HEK293 (cell line): ENCODE results near the gene GRN.

Experiments used
- BCL11B ChIP-seq: fragments of 450-650 bp; formaldehyde crosslinking; IDR thresholded peaks from 2 replicates; pipeline ENCODE4 v1.5.1; 2016; ENCODE audit warnings: low read depth, missing biosample characterization, missing genetic modification characterization
- GFI1B ChIP-seq: fragments of 450-650 bp; formaldehyde crosslinking; IDR thresholded peaks from 2 replicates; pipeline ENCODE4 v1.5.1; 2016; ENCODE audit warnings: missing biosample characterization, missing genetic modification characterization
- KLF7 ChIP-seq: fragments of 450-650 bp; formaldehyde crosslinking; IDR thresholded peaks from 2 replicates; pipeline ENCODE4 v1.5.1; 2016; ENCODE audit warnings: missing biosample characterization, missing genetic modification characterization, borderline replicate concordance
- KLF9 ChIP-seq: fragments of 450-650 bp; formaldehyde crosslinking; IDR thresholded peaks from 2 replicates; pipeline ENCODE4 v1.5.1; 2016; ENCODE audit warnings: missing biosample characterization, missing genetic modification characterization, low read depth
- MEIS1 ChIP-seq: sonication (generic); formaldehyde crosslinking; IDR thresholded peaks from 2 replicates; pipeline ENCODE4 v1.8.1; 2022; ENCODE audit warnings: missing genetic modification reagents, mild to moderate bottlenecking, borderline replicate concordance
- PRDM1 ChIP-seq: fragments of 450-650 bp; formaldehyde crosslinking; IDR thresholded peaks from 2 replicates; pipeline ENCODE4; 2016; ENCODE audit warnings: missing biosample characterization, missing genetic modification characterization
- YY2 ChIP-seq: fragments of 450-650 bp; formaldehyde crosslinking; IDR thresholded peaks from 2 replicates; pipeline ENCODE4 v1.5.1; 2016; ENCODE audit warnings: missing biosample characterization, missing genetic modification characterization
- ZNF112 ChIP-seq: fragments of 450-650 bp; formaldehyde crosslinking; IDR thresholded peaks from 2 replicates; pipeline ENCODE4 v1.5.0; 2017; ENCODE audit warnings: missing biosample characterization, missing genetic modification characterization
- ZNF138 ChIP-seq: fragments of 450-650 bp; formaldehyde crosslinking; IDR thresholded peaks from 2 replicates; pipeline ENCODE4 v1.5.1; 2016; ENCODE audit warnings: missing biosample characterization, missing genetic modification characterization, borderline replicate concordance
- ZNF157 ChIP-seq: fragments of 450-650 bp; formaldehyde crosslinking; IDR thresholded peaks from 2 replicates; pipeline ENCODE4 v1.5.1; 2016; ENCODE audit warnings: missing biosample characterization, missing genetic modification characterization
- ZNF211 ChIP-seq: fragments of 450-650 bp; formaldehyde crosslinking; IDR thresholded peaks from 2 replicates; pipeline ENCODE4 v1.5.1; 2016; ENCODE audit warnings: low read depth, missing biosample characterization, missing genetic modification characterization
- ZNF239 ChIP-seq: fragments of 450-650 bp; formaldehyde crosslinking; IDR thresholded peaks from 2 replicates; pipeline ENCODE4 v1.5.1; 2016; ENCODE audit warnings: missing biosample characterization, missing genetic modification characterization
- ZNF248 ChIP-seq: fragments of 450-650 bp; formaldehyde crosslinking; IDR thresholded peaks from 2 replicates; pipeline ENCODE4 v1.5.1; 2017; ENCODE audit warnings: missing biosample characterization, missing genetic modification characterization
- ZNF335 ChIP-seq: fragments of 450-650 bp; formaldehyde crosslinking; conservative IDR thresholded peaks from 2 replicates; pipeline ENCODE4 v1.5.1; 2016; ENCODE audit warnings: missing biosample characterization, missing genetic modification characterization
- ZNF350 ChIP-seq: fragments of 450-650 bp; formaldehyde crosslinking; IDR thresholded peaks from 2 replicates; pipeline ENCODE4 v1.5.0; 2017; ENCODE audit warnings: missing biosample characterization, mild to moderate bottlenecking, missing genetic modification characterization
- ZNF354C ChIP-seq: fragments of 450-650 bp; formaldehyde crosslinking; IDR thresholded peaks from 2 replicates; pipeline ENCODE4 v1.5.1; 2016; ENCODE audit warnings: missing biosample characterization, missing genetic modification characterization, low read depth, borderline replicate concordance
- ZNF37A ChIP-seq: fragments of 450-650 bp; IDR thresholded peaks from 2 replicates; pipeline ENCODE4 v1.5.1; 2018; ENCODE audit warnings: missing biosample characterization, missing genetic modification characterization
- ZNF391 ChIP-seq: fragments of 450-650 bp; formaldehyde crosslinking; IDR thresholded peaks from 2 replicates; pipeline ENCODE4 v1.5.1; 2016; ENCODE audit warnings: low read depth, missing biosample characterization, missing genetic modification characterization, borderline replicate concordance
- ZNF433 ChIP-seq: fragments of 450-650 bp; formaldehyde crosslinking; IDR thresholded peaks from 2 replicates; pipeline ENCODE4 v1.5.1; 2016; ENCODE audit warnings: missing biosample characterization, missing genetic modification characterization, low read depth
- ZNF48 ChIP-seq: fragments of 450-650 bp; formaldehyde crosslinking; IDR thresholded peaks from 2 replicates; pipeline ENCODE4 v1.5.1; 2016; ENCODE audit warnings: missing biosample characterization, missing genetic modification characterization
- ZNF530 ChIP-seq: fragments of 450-650 bp; formaldehyde crosslinking; IDR thresholded peaks from 2 replicates; pipeline ENCODE4 v1.5.1; 2016; ENCODE audit warnings: low read depth, missing biosample characterization, missing genetic modification characterization
- ZNF558 ChIP-seq: fragments of 450-650 bp; formaldehyde crosslinking; IDR thresholded peaks from 2 replicates; pipeline ENCODE4 v1.5.1; 2016; ENCODE audit warnings: missing biosample characterization, missing genetic modification characterization
- ZNF571 ChIP-seq: fragments of 450-650 bp; formaldehyde crosslinking; IDR thresholded peaks from 2 replicates; pipeline ENCODE4 v1.5.0; 2017; ENCODE audit warnings: missing biosample characterization, missing genetic modification characterization
- ZNF658 ChIP-seq: fragments of 450-650 bp; formaldehyde crosslinking; IDR thresholded peaks from 2 replicates; pipeline ENCODE4; 2016; ENCODE audit warnings: missing biosample characterization, missing genetic modification characterization
- TF ChIP-seq, protein P1 (sequence below): fragments of 450-650 bp; formaldehyde crosslinking; IDR thresholded peaks from 2 replicates; pipeline ENCODE4 v1.5.1; 2016; ENCODE audit warnings: missing biosample characterization, missing genetic modification characterization
- TF ChIP-seq, protein P2 (sequence below): sonication (generic); formaldehyde crosslinking; IDR thresholded peaks from 2 replicates; pipeline ENCODE4 v1.8.1; 2022; ENCODE audit warnings: mild to moderate bottlenecking, moderate library complexity, missing genetic modification reagents
- TF ChIP-seq, protein P3 (sequence below): fragments of 450-650 bp; formaldehyde crosslinking; IDR thresholded peaks from 2 replicates; pipeline ENCODE4 v1.5.1; 2017; ENCODE audit warnings: missing biosample characterization, missing genetic modification characterization
- TF ChIP-seq, protein P4 (sequence below): fragments of 450-650 bp; formaldehyde crosslinking; IDR thresholded peaks from 2 replicates; pipeline ENCODE4 v1.5.1; 2016; ENCODE audit warnings: missing biosample characterization, missing genetic modification characterization
- TF ChIP-seq, protein P5 (sequence below): fragments of 450-650 bp; formaldehyde crosslinking; IDR thresholded peaks from 2 replicates; pipeline ENCODE4 v1.5.1; 2016; ENCODE audit warnings: missing biosample characterization, missing genetic modification characterization
- TF ChIP-seq, protein P6 (sequence below): fragments of 450-650 bp; formaldehyde crosslinking; IDR thresholded peaks from 2 replicates; pipeline ENCODE4 v1.5.1; 2017; ENCODE audit warnings: missing biosample characterization, mild to moderate bottlenecking, missing genetic modification characterization, moderate library complexity

GRN gene

DNA sequence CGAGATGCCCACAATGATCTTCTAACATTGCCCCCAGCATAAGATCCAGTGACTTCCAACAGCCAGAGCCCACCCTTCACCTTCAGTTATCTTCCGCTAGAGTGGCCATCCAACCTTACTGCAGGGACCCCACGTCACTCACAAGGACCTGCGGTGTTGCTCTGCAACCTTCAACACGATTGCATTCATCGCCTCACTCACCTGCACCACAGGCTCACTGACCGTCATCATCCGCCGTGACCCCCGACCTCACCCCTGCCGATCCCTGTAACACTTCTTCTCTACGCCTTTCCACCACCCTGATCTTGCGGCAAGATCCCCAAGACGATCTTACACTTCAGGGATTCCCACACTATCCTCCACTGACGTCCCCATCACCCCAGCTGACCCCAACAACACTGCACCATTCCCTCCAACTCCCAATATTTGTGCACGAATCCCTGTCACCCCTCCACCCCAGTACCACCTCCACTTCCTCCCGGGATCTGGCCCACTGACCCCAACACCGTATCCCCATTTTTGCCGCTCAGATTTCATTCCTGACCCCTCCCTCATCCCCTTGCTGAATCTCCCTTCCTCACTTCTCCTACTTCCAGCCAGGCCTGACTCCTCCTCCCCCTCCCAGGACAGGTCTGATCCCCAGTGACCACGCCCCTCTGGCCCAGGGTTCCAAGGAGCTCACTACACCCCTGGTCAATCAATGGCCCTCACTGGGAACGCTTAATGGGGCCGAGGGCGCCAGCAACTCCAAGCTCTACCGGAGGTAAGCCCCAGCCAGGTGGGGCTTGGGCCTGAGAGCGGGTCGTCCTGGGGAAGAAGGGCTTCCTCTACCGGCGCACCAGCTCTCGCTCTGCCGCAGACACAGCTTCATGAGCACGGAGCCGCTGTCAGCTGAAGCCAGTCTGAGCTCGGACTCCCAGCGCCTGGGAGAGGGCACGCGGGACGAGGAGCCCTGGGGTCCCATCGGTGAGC is 29.1 kb upstream of the GRN start (continued):
- no peak for TF ChIP-seq ZNF658 (tag by site-specific recombination)
- no peak for TF ChIP-seq MEIS1 (CRISPR knock-in tag)
- TF ChIP-seq, protein P1, sequence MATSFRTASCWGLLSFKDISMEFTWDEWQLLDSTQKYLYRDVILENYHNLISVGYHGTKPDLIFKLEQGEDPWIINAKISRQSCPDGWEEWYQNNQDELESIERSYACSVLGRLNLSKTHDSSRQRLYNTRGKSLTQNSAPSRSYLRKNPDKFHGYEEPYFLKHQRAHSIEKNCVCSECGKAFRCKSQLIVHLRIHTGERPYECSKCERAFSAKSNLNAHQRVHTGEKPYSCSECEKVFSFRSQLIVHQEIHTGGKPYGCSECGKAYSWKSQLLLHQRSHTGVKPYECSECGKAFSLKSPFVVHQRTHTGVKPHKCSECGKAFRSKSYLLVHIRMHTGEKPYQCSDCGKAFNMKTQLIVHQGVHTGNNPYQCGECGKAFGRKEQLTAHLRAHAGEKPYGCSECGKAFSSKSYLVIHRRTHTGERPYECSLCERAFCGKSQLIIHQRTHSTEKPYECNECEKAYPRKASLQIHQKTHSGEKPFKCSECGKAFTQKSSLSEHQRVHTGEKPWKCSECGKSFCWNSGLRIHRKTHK (tag by site-specific recombination): no peak
- TF ChIP-seq YY2 (tag by site-specific recombination): no peak
- TF ChIP-seq, protein P2, sequence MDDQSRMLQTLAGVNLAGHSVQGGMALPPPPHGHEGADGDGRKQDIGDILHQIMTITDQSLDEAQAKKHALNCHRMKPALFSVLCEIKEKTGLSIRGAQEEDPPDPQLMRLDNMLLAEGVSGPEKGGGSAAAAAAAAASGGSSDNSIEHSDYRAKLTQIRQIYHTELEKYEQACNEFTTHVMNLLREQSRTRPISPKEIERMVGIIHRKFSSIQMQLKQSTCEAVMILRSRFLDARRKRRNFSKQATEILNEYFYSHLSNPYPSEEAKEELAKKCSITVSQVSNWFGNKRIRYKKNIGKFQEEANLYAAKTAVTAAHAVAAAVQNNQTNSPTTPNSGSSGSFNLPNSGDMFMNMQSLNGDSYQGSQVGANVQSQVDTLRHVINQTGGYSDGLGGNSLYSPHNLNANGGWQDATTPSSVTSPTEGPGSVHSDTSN (CRISPR knock-in tag): no peak
- no peak for TF ChIP-seq ZNF350 (tag by site-specific recombination)
- TF ChIP-seq ZNF530 (tag by site-specific recombination): no peak
- TF ChIP-seq KLF9 (tag by site-specific recombination): peak; percentile 50; the same call in 1 of the 2 replicates
- TF ChIP-seq ZNF37A (tag by site-specific recombination): no peak
- no peak for TF ChIP-seq ZNF138
- TF ChIP-seq ZNF112 (tag by site-specific recombination): no peak
- no peak for TF ChIP-seq ZNF354C
- TF ChIP-seq ZNF335 (tag by site-specific recombination): no peak
- TF ChIP-seq ZNF391: no peak
- TF ChIP-seq GFI1B (tag by site-specific recombination): no peak
- TF ChIP-seq ZNF571: peak; percentile 42; the same call in 1 of the 2 replicates
- TF ChIP-seq, protein P3, sequence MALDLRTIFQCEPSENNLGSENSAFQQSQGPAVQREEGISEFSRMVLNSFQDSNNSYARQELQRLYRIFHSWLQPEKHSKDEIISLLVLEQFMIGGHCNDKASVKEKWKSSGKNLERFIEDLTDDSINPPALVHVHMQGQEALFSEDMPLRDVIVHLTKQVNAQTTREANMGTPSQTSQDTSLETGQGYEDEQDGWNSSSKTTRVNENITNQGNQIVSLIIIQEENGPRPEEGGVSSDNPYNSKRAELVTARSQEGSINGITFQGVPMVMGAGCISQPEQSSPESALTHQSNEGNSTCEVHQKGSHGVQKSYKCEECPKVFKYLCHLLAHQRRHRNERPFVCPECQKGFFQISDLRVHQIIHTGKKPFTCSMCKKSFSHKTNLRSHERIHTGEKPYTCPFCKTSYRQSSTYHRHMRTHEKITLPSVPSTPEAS (tag by site-specific recombination): no peak
- TF ChIP-seq ZNF248: no peak
- no peak for TF ChIP-seq ZNF157 (tag by site-specific recombination)
- TF ChIP-seq, protein P4, sequence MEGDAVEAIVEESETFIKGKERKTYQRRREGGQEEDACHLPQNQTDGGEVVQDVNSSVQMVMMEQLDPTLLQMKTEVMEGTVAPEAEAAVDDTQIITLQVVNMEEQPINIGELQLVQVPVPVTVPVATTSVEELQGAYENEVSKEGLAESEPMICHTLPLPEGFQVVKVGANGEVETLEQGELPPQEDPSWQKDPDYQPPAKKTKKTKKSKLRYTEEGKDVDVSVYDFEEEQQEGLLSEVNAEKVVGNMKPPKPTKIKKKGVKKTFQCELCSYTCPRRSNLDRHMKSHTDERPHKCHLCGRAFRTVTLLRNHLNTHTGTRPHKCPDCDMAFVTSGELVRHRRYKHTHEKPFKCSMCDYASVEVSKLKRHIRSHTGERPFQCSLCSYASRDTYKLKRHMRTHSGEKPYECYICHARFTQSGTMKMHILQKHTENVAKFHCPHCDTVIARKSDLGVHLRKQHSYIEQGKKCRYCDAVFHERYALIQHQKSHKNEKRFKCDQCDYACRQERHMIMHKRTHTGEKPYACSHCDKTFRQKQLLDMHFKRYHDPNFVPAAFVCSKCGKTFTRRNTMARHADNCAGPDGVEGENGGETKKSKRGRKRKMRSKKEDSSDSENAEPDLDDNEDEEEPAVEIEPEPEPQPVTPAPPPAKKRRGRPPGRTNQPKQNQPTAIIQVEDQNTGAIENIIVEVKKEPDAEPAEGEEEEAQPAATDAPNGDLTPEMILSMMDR (tag by site-specific recombination): no peak
- TF ChIP-seq ZNF211 (tag by site-specific recombination): no peak
- TF ChIP-seq, protein P5, sequence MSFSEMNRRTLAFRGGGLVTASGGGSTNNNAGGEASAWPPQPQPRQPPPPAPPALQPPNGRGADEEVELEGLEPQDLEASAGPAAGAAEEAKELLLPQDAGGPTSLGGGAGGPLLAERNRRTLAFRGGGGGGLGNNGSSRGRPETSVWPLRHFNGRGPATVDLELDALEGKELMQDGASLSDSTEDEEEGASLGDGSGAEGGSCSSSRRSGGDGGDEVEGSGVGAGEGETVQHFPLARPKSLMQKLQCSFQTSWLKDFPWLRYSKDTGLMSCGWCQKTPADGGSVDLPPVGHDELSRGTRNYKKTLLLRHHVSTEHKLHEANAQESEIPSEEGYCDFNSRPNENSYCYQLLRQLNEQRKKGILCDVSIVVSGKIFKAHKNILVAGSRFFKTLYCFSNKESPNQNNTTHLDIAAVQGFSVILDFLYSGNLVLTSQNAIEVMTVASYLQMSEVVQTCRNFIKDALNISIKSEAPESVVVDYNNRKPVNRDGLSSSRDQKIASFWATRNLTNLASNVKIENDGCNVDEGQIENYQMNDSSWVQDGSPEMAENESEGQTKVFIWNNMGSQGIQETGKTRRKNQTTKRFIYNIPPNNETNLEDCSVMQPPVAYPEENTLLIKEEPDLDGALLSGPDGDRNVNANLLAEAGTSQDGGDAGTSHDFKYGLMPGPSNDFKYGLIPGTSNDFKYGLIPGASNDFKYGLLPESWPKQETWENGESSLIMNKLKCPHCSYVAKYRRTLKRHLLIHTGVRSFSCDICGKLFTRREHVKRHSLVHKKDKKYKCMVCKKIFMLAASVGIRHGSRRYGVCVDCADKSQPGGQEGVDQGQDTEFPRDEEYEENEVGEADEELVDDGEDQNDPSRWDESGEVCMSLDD (tag by site-specific recombination): peak; percentile 36; the same call in 1 of the 2 replicates
- no peak for TF ChIP-seq ZNF48 (tag by site-specific recombination)
- TF ChIP-seq PRDM1 (tag by site-specific recombination): no peak
- no peak for TF ChIP-seq ZNF558 (tag by site-specific recombination)
- TF ChIP-seq, protein P6, sequence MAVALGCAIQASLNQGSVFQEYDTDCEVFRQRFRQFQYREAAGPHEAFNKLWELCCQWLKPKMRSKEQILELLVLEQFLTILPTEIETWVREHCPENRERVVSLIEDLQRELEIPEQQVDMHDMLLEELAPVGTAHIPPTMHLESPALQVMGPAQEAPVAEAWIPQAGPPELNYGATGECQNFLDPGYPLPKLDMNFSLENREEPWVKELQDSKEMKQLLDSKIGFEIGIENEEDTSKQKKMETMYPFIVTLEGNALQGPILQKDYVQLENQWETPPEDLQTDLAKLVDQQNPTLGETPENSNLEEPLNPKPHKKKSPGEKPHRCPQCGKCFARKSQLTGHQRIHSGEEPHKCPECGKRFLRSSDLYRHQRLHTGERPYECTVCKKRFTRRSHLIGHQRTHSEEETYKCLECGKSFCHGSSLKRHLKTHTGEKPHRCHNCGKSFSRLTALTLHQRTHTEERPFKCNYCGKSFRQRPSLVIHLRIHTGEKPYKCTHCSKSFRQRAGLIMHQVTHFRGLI (tag by site-specific recombination): no peak
- no peak for TF ChIP-seq ZNF433 (tag by site-specific recombination)
- TF ChIP-seq BCL11B (tag by site-specific recombination): peak; percentile 84
- TF ChIP-seq ZNF239 (tag by site-specific recombination): no peak
- peak; percentile 35; the same call in 1 of the 2 replicates for TF ChIP-seq KLF7 (tag by site-specific recombination)
